Brain microvascular endothelial cell (primary cell): Measurements from ENCODE around the gene HAPSTR1.
A peak's percentile ranks its signal among the peaks of the same experiment; 100 is the strongest.

Experiments used
- DNase-seq: peaks from one replicate; pipeline ENCODE4 v3.0.0-alpha.2; 2020
- H3K27ac ChIP-seq: fragments of 250-450 bp; sonication (Bioruptor Pico); 2 replicates; pipeline ENCODE4 v1.5.1; 2020; ENCODE audit warnings: mild to moderate bottlenecking, moderate library complexity
- H3K27me3 ChIP-seq: fragments of 250-450 bp; sonication (Bioruptor Pico); replicated peaks from 2 replicates; pipeline ENCODE4 v1.5.1; 2020; ENCODE audit warnings: mild to moderate bottlenecking
- H3K36me3 ChIP-seq: fragments of 250-450 bp; sonication (Bioruptor Pico); replicated peaks from 2 replicates; pipeline ENCODE4 v1.5.1; 2020; ENCODE audit warnings: mild to moderate bottlenecking
- H3K4me3 ChIP-seq: 2 replicates; pipeline ENCODE4 v1.5.1; 2011; ENCODE audit warnings: low read depth, mild to moderate bottlenecking, control low read depth, low read length, moderate library complexity
- CTCF ChIP-seq: IDR thresholded peaks from 2 replicates; pipeline ENCODE4 v1.5.1; 2011; ENCODE audit warnings: low read depth, mild to moderate bottlenecking, moderate library complexity, low read length, control low read depth, inconsistent platforms; ENCODE audit errors: missing control alignments
- in situ Hi-C: cut with HindIII; loops from 2 replicates; pipeline ENCODE4 v1.10.0; 2017; ENCODE audit warnings: low sequenced_read_pairs, low pct_ligation_motif_present

Gene HAPSTR1

GRCh38 chr16:9048302-9048700 is 43.1 kb upstream of the HAPSTR1 start:
- DNase-seq, result no peak
- H3K36me3 ChIP-seq, result no peaks in the 10 kb centered on the region
- no peak overlapping the region for H3K4me3 ChIP-seq
- in situ Hi-C loops, result no loop called here
- H3K27ac ChIP-seq, result peak overlapping the region; percentile 85
- TF ChIP-seq CTCF, result no peak
- H3K27me3 ChIP-seq, result no peaks in the 10 kb centered on the region

- Histone ChIP-seq H3K36me3 (no peaks in the 10 kb centered on the region), H3K27ac (peak overlapping the region; percentile 78), H3K27me3 (no peaks in the 10 kb centered on the region), H3K4me3 (no peak overlapping the region)
- in situ Hi-C loops, result no loop called here
- no peak for TF ChIP-seq CTCF
- DNase-seq, result peak; percentile 82
Measured at GRCh38 chr16:9049241-9049640, 42.2 kb upstream of the HAPSTR1 start.

GRCh38 chr16:9050102-9050830 is 41.2 kb upstream of the HAPSTR1 start:
- no peak for DNase-seq
- peak overlapping the region; percentile 78 for H3K27ac ChIP-seq
- H3K4me3 ChIP-seq, result no peak overlapping the region
- in situ Hi-C loops, result no loop called here
- H3K36me3 ChIP-seq, result no peaks in the 10 kb centered on the region
- peak; percentile 78 for TF ChIP-seq CTCF
- no peaks in the 10 kb centered on the region for H3K27me3 ChIP-seq

- Histone ChIP-seq H3K36me3 (no peaks in the 10 kb centered on the region), H3K4me3 (no peak overlapping the region), H3K27ac (no peak overlapping the region), H3K27me3 (no peaks in the 10 kb centered on the region)
- peak; percentile 81 for DNase-seq
- no peak for TF ChIP-seq CTCF
- in situ Hi-C loops, result no loop called here
Measured at GRCh38 chr16:9053006-9053601, 38.3 kb upstream of the HAPSTR1 start.

GRCh38 chr16:9054460-9054859 is 37.0 kb upstream of the HAPSTR1 start:
- Histone ChIP-seq H3K27me3 (no peaks in the 10 kb centered on the region), H3K27ac (no peak overlapping the region), H3K36me3 (no peaks in the 10 kb centered on the region), H3K4me3 (no peak overlapping the region)
- no peak for TF ChIP-seq CTCF
- no peak for DNase-seq
- in situ Hi-C loops, result no loop called here
